ENCODE results near the gene C5AR2.
"Not testable (repeated sequence)": the region's sequence is repeated elsewhere in the genome, so short reads cannot be mapped to it uniquely, and the experiment has no call there.

C5AR2 gene

DNA sequence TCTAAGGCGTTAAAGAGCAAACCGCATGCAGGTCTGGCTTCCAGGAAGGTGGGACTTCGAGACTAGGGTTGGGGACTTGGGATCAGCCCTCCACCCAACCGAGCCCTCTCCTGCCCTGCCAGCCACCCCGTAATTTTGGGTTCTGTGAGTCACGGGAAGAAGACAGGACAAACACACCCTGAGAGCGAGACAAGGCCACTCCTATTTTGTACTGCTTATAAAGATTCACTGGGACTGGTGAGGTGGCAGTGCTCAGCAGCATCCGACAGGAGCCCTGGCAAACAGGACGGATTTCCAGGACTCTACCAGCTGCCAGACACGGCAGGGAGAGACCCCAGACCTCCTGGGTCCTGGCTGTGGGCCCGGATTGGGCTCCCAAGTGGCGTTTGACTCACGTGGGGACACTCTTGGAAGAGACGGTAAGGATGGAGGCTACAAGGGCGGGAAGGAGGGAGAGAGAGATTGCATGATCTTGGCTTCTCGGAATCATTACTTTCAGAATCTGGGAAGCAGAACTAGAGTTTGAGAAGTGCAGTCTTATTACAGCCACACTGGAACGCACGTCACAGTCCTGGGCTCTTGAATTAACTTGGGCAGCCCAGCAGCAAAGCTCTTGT, at the start of gene C5AR2:
Gene C5AR2 (plus strand): TSS at position 245 of the 617 bp plus-strand sequence. CDS start 8,625 bp downstream, outside the sequence.
- H3K27ac ChIP-seq = peak within 1 kb of the TSS; percentile 57
- ChIA-PET CTCF (no interaction called here), POLR2A (ENCODE audit: low non-redundant PET) (no interaction called here)
- DNase-seq (ENCODE audit: low spot score) = no peak
- TF ChIP-seq, protein P1, sequence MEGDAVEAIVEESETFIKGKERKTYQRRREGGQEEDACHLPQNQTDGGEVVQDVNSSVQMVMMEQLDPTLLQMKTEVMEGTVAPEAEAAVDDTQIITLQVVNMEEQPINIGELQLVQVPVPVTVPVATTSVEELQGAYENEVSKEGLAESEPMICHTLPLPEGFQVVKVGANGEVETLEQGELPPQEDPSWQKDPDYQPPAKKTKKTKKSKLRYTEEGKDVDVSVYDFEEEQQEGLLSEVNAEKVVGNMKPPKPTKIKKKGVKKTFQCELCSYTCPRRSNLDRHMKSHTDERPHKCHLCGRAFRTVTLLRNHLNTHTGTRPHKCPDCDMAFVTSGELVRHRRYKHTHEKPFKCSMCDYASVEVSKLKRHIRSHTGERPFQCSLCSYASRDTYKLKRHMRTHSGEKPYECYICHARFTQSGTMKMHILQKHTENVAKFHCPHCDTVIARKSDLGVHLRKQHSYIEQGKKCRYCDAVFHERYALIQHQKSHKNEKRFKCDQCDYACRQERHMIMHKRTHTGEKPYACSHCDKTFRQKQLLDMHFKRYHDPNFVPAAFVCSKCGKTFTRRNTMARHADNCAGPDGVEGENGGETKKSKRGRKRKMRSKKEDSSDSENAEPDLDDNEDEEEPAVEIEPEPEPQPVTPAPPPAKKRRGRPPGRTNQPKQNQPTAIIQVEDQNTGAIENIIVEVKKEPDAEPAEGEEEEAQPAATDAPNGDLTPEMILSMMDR (conservative IDR thresholded peaks at IDR 0.05; ENCODE audit: low read depth) = no peak

DNA sequence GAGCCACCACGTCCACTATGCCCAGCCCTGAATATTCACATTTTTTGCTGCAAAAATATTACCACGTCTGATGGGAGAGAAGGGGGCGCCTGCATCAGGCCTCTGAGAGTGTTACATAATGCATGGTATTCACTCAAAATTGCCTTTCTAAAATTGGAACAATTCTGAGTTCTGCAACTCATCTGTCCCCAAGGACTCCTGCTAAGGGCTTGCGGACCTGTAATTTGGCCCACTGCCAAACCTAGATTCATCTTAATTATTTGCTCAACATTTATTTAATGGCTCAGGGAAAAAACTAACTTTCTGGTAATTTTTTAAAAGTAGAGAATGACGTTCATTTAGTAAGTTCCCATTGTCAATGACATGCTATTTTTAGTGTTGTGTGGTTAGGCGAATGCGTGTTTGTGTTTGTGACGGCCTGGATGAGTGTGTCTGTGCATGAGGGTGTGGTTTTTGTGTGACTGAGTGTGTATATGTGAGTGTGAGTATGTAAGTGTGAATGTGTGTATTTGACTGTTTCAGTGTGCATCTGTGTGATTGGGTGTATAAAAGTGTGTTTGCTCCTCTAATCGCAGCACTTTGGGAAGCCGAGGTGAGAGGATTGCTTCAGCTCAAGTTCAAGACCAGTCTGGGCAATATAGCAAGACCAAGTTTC, 48.4 kb upstream of the C5AR2 start:
- CTCF ChIA-PET = interaction anchor here (1.9 kb wide), 1 partner anchor 8 kb away, joined by 11 read pairs; the partner anchor contains the start of gene INAFM1

DNA sequence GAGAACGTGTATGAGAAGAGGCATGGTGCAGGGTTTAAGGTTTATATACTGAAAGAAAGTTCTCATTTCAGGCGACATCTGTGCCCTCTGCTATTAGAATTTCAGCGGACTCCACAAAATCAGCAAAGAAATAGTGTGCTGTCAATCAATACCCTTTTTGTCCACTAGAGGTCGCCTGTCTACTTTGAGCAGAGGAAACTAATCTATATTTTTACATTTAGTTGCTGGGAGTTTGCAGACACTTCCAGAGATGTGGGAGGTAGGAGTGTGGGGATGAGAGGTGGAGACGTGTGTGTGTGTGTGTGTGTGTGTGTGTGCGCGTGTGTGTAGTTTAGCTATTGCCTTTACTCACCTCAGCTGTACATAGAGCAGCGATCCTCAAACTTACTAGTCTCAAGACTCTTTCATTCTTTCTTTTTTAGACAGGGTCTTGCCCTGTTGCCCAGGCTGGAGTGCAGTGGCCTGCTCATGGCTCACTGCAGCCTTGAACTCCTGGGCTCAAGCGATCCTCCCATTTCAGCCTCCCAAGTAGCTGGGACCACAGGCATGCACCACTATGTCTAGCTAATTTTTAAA, 47.6 kb upstream of the C5AR2 start:
- no peak overlapping the region for H3K27ac ChIP-seq
- TF ChIP-seq, protein P1 (conservative IDR thresholded peaks at IDR 0.05; ENCODE audit: low read depth) = peak; percentile 91
- CTCF ChIA-PET = interaction anchor here (0.6 to 1.9 kb wide), 6 partner anchors 9 to 531 kb away, joined by 3 to 11 read pairs (median 3); partner anchors contain the start of gene INAFM1
- DNase-seq (ENCODE audit: low spot score) = peak; percentile 17
- POLR2A ChIA-PET (ENCODE audit: low non-redundant PET) = no interaction called here

More for the DNA sequence above, 48.4 kb upstream of the C5AR2 start:
- TF ChIP-seq, protein P1 (conservative IDR thresholded peaks at IDR 0.05; ENCODE audit: low read depth) = no peak
- H3K27ac ChIP-seq = no peak overlapping the region
- POLR2A ChIA-PET (ENCODE audit: low non-redundant PET) = no interaction called here
- DNase-seq (ENCODE audit: low spot score) = no peak

DNA sequence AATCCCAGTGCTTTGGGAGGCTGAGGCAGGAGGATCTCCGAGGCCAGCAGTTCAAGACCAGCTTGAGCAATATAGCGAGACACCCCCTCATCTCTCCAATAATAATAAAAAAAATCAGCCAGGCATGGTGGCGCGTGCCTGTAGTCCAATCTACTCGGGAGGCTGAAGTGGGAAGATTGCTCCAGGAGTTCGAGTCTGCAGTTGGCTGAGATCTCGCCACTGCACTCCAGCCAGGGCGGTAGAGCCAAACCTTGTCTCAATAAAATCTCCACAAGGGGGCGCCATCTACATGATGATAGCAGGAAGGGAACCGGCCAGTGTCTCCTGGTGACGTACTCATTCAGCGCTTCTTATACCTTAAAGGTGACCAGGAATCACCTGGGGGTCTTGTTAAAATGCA, 35.9 kb upstream of the C5AR2 start:
- ChIA-PET POLR2A (ENCODE audit: low non-redundant PET) (no interaction called here), CTCF (interaction anchor here (0.6 to 1.1 kb wide), 9 partner anchors 9 to 432 kb away, joined by 3 to 5 read pairs (median 3); partner anchors contain the start of gene DHX34)
- TF ChIP-seq, protein P1 (conservative IDR thresholded peaks at IDR 0.05; ENCODE audit: low read depth) = peak; percentile 72

DNA sequence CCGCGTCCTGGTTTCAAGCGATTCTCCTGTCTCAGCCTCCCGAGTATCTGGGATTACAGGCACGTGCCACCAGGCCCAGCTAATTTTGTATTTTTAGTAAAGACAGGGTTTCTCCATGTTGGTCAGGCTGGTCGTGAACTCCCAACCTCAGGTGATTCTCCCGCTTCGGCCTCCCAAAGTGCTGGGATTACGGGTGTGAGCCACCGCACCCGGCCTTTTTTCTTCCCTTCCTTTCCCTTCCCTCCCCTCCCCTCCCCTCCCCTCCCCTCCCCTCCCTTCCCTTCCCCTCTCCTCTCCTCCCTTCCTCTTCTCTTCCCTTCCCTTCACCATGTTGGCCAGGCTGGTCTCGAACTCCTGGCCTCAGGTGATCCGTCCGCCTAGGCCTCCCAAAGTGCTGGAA, 31.1 kb upstream of the C5AR2 start:
- DNase-seq (ENCODE audit: low spot score); CTCF ChIA-PET; POLR2A ChIA-PET (ENCODE audit: low non-redundant PET); H3K27ac ChIP-seq: not testable (repeated sequence)

More for the DNA sequence above, 35.9 kb upstream of the C5AR2 start:
- peak; percentile 74 for DNase-seq (ENCODE audit: low spot score)
- 0 out of 2 replicates have a peak overlapping the region, but pooled peaks have one; percentile 15 for H3K27ac ChIP-seq

DNA sequence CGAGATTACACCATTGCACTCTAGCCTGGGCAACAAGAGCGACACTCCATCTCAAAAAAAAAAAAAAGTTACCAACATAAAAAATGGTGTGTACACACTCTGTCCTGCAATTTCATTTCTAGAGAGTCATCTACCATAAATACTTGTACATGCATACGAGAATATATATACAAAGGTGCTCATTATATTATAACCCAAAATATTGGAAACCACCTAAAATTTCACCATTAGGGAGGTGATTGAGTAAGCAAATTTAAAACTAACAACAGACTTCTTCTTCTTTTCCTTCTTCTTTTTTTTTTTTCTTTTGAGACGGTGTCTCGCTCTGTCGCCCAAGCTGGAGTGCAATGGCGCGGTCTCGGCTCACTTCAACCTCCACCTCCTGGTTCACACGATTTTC, 29.7 kb upstream of the C5AR2 start:
- H3K27ac ChIP-seq = no peak overlapping the region
- ChIA-PET CTCF (interaction anchor here (0.7 kb wide), 1 partner anchor 710 kb away, joined by 5 read pairs; no protein-coding TSS in a partner anchor), POLR2A (ENCODE audit: low non-redundant PET) (no interaction called here)
- TF ChIP-seq, protein P1 (conservative IDR thresholded peaks at IDR 0.05; ENCODE audit: low read depth) = no peak
- DNase-seq (ENCODE audit: low spot score) = no peak
